ENCODE data around the gene IDUA. TPM values are rescaled to one million over a fixed set of nuclear protein-coding genes. Genes with fewer than 3 reads are reported as not detected.

IDUA gene
- total and polyA plus RNA-seq, 12 donors: 1.6 to 109 (median 31.2) TPM

DNA sequence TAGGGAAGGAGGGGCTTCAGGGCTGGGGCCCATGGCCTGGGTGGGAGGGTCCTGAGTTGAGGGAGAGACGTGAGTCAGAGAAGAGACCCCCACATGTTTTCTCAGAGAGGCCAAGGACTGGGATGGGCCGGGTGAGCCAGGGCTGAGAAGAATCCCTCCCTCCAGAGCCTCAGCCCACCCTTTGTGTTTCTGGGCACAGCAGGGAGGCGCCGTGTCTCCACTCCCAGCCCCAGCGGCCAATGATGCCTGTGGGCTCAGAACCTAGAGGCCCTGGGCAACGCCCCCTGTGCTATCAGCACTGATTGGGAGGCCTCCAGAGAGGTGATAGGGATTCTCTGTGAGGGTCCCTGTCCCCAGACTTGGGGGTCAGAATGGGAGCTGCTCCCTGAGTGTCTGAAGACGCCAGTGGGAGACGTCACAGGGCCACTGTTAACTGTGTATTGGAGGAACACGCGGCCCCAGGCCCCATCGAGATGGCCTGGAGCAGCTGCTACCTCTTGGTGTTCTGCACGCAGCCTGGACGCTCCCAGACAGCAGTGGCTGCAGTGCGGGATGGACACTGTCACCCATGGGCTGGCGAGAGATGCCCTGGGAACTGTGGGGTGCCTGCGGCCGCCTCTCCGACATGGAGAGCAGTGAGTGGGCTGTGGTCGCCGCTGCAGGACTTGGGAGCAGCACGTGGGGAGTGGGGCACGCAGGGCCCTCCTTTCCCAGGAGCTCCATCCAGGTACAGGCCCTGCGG is 33.1 kb downstream of the IDUA start:
- TF ChIP-seq POLR2A (IDR thresholded peaks at IDR 0.05): no peak
- TF ChIP-seq, protein P1, sequence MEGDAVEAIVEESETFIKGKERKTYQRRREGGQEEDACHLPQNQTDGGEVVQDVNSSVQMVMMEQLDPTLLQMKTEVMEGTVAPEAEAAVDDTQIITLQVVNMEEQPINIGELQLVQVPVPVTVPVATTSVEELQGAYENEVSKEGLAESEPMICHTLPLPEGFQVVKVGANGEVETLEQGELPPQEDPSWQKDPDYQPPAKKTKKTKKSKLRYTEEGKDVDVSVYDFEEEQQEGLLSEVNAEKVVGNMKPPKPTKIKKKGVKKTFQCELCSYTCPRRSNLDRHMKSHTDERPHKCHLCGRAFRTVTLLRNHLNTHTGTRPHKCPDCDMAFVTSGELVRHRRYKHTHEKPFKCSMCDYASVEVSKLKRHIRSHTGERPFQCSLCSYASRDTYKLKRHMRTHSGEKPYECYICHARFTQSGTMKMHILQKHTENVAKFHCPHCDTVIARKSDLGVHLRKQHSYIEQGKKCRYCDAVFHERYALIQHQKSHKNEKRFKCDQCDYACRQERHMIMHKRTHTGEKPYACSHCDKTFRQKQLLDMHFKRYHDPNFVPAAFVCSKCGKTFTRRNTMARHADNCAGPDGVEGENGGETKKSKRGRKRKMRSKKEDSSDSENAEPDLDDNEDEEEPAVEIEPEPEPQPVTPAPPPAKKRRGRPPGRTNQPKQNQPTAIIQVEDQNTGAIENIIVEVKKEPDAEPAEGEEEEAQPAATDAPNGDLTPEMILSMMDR (IDR thresholded peaks at IDR 0.05): no peak
- Histone ChIP-seq H3K4me3 (no peak overlapping the region), H3K36me3 (replicated peaks in 1 of 2) (peaks cover 0 to 6% of the 10 kb centered on the region in 2 donors), H3K27me3 (no peaks in the 10 kb centered on the region), H3K27ac (no peak overlapping the region), H3K4me1 (replicated peaks in 1 of 2) (peaks cover 3 to 15% of the 10 kb centered on the region in 2 donors), H3K9me3 (replicated peaks in 1 of 3) (no peaks in the 10 kb centered on the region)
- intact Hi-C loops (cut with DNase I): no loop called here
- 83 to 91% (median 86%) methylated on average over 7 to 23 of the region's 23 CpGs for WGBS, 4 donors
- DNase-seq: no peak

DNA sequence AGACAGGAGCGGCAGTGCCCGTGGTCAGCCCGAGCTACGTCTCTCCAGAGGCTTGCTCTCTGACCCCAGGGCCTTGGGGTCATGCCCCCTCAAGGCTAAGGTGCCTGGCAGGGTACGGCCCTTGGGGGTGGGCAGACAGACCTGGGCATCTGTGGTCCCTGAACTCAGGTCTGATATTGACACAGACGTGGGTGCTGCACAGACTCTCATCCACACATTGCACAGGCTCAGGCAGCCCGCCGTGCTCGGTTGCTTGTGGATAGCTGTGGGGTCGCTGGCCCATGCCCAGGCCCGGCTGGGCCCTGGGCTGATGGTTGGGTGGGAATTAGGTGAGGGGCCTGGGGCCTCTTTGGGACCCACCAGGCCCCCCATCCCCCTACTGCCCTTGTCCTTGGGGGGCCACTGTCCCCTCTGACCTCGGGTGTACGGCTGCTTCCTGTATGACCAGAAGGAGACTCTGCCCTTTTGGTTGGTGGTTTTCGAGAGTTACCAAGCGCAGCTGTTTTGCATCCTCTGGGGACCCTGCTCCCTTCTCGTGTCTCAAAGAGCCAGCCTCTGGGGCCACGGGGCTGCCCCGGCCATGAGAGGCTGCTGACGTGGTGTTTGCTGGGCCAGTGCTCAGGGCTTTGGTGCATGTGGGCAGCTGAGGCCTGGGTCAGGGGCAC is 34.7 kb downstream of the IDUA start:
- intact Hi-C loops (cut with DNase I): no loop called here
- Histone ChIP-seq H3K4me3 (no peak overlapping the region), H3K4me1 (replicated peaks in 1 of 2) (no peaks in the 10 kb centered on the region), H3K27me3 (no peaks in the 10 kb centered on the region), H3K27ac (no peak overlapping the region), H3K9me3 (replicated peaks in 1 of 3) (no peaks in the 10 kb centered on the region), H3K36me3 (replicated peaks in 1 of 2) (peaks cover 0 to 13% of the 10 kb centered on the region in 2 donors)
- TF ChIP-seq, protein P1 (IDR thresholded peaks at IDR 0.05): no peak
- no peak for TF ChIP-seq POLR2A (IDR thresholded peaks at IDR 0.05)
- 80 to 89% (median 83%) methylated on average over 8 to 19 of the region's 19 CpGs for WGBS, 4 donors
- DNase-seq: no peak

DNA sequence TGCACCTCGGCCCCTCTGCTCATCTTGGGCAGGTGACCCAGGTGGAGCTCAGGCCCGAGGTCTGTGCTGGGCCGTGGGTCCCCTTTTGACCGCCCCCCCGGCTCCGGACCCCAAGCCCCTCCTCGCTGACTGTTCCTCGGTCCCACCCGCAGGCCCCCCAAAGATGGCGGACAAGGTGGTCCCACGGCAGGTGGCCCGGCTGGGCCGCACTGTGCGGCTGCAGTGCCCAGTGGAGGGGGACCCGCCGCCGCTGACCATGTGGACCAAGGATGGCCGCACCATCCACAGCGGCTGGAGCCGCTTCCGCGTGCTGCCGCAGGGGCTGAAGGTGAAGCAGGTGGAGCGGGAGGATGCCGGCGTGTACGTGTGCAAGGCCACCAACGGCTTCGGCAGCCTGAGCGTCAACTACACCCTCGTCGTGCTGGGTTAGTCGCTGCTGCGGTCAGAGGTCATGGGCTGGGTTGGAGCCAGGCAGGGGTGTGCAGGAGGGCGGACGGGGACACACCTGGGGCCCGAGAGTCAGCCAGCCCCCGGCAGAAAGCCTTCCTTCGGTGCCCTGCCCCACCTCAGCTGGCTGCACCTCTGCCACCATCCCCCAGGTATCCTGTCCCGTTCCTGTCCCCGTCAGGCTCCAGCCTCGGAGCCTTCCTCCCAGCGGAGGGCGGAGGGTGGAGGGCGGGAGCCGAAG is 35.4 kb downstream of the IDUA start:
- H3K27ac ChIP-seq: no peak overlapping the region
- no peaks in the 10 kb centered on the region for H3K9me3 ChIP-seq (replicated peaks in 1 of 3)
- WGBS, 4 donors: 92 to 96% (median 94%) methylated on average over 30 to 46 of the region's 46 CpGs
- no peak for DNase-seq
- no peaks in the 10 kb centered on the region for H3K27me3 ChIP-seq
- TF ChIP-seq POLR2A (IDR thresholded peaks at IDR 0.05): no peak
- TF ChIP-seq, protein P1 (IDR thresholded peaks at IDR 0.05): no peak
- peaks cover 0 to 13% of the 10 kb centered on the region in 2 donors for H3K36me3 ChIP-seq (replicated peaks in 1 of 2)
- H3K4me3 ChIP-seq: no peak overlapping the region
- H3K4me1 ChIP-seq (replicated peaks in 1 of 2): no peaks in the 10 kb centered on the region
- intact Hi-C loops (cut with DNase I): no loop called here

DNA sequence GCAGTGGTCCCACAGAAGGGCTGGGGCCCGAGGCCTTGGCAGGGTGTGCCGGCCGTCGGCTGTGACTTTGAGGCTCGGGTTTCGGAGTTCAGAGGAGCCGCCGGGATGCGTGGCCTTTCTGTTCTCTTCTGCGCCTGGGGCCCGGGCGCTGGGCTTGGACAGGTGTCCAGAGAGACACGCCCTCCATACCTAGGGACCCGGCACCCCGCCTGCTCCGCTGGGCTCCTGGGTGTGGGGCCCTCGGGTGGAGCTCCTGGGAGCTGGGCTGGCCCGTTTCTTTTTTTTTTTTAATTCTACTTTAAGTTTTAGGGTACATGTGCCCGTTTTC is 35.9 kb downstream of the IDUA start:
- Histone ChIP-seq H3K27me3 (no peaks in the 10 kb centered on the region), H3K27ac (no peak overlapping the region), H3K36me3 (replicated peaks in 1 of 2) (peaks cover 0 to 13% of the 10 kb centered on the region in 2 donors), H3K4me1 (replicated peaks in 1 of 2) (no peaks in the 10 kb centered on the region), H3K9me3 (replicated peaks in 1 of 3) (no peaks in the 10 kb centered on the region), H3K4me3 (no peak overlapping the region)
- intact Hi-C loops (cut with DNase I): no loop called here
- no peak for DNase-seq
- TF ChIP-seq, protein P1 (IDR thresholded peaks at IDR 0.05): no peak
- WGBS, 4 donors: 82 to 93% (median 89%) methylated on average over 8 to 19 of the region's 19 CpGs
